Renal cortex interstitium (tissue), 15 donors: ENCODE measurements around the gene FAM53B. TPM values are rescaled to one million over a fixed set of nuclear protein-coding genes. Genes with fewer than 3 reads are reported as not detected.
"Not testable (repeated sequence)": the region's sequence is repeated elsewhere in the genome, so short reads cannot be mapped to it uniquely, and the experiment has no call there.

Experiments used
- DNase-seq, 11 donors: peaks; one replicate each; pipeline ENCODE4 v3.0.0-alpha.2; 2013; ENCODE audit warnings: low read depth in 9 of 11, low spot score in 4 of 11; ENCODE audit errors: extremely low read depth in 1 of 11
- long read RNA-seq, 16 experiments: transcript quantifications; one replicate each; lab custom pipeline, GENCODE V29; 2026
- polyA plus RNA-seq, 3 donors: library from polyadenylated mRNA; unstranded; fragments of 120-200 nt; gene quantifications; one replicate each; pipeline ENCODE4 v1.2.1, GENCODE V29; 2013; ENCODE audit not compliant: insufficient read length in 3 of 3

The FAM53B gene
- polyA plus RNA-seq, result 10 to 100 TPM; 22.3 to 32.5 (median 29.1) TPM
- long read RNA-seq, donor 1, full-length matches to known transcripts, result 1 of 7 reads
- long read RNA-seq, donor 1, partial matches to known transcripts, result 6 of 7 reads
- long read RNA-seq, donor 1, other reads (novel, unspliced or antisense), result 0 of 7 reads
- long read RNA-seq, donor 2, partial matches to known transcripts, result 6 of 6 reads
- long read RNA-seq, donor 2, other reads (novel, unspliced or antisense), result 0 of 6 reads
- long read RNA-seq, donor 3, full-length matches to known transcripts, result 1 of 1 reads
- long read RNA-seq, donor 3, partial matches to known transcripts, result 0 of 1 reads
- long read RNA-seq, donor 3, other reads (novel, unspliced or antisense), result 0 of 1 reads
- long read RNA-seq, donor 4, full-length matches to known transcripts, result 2 of 2 reads
- long read RNA-seq, donor 4, partial matches to known transcripts, result 0 of 2 reads
- long read RNA-seq, donor 4, other reads (novel, unspliced or antisense), result 0 of 2 reads
- long read RNA-seq, donor 5, result 0 reads
- long read RNA-seq, donor 6, full-length matches to known transcripts, result 1 of 6 reads
- long read RNA-seq, donor 6, partial matches to known transcripts, result 5 of 6 reads
- long read RNA-seq, donor 6, other reads (novel, unspliced or antisense), result 0 of 6 reads
- long read RNA-seq, donor 7, result 0 reads
- long read RNA-seq, donor 8, full-length matches to known transcripts, result 3 of 15 reads
- long read RNA-seq, donor 8, partial matches to known transcripts, result 12 of 15 reads
- long read RNA-seq, donor 8, other reads (novel, unspliced or antisense), result 0 of 15 reads
- long read RNA-seq, donor 9, full-length matches to known transcripts, result 2 of 2 reads
- long read RNA-seq, donor 9, partial matches to known transcripts, result 0 of 2 reads
- long read RNA-seq, donor 9, other reads (novel, unspliced or antisense), result 0 of 2 reads
- long read RNA-seq, donor 10, partial matches to known transcripts, result 10 of 10 reads
- long read RNA-seq, donor 10, other reads (novel, unspliced or antisense), result 0 of 10 reads
- long read RNA-seq, donor 11, result 0 reads
- long read RNA-seq, donor 12, result 0 reads
- long read RNA-seq, donor 13, result 0 reads
- long read RNA-seq, donor 14, full-length matches to known transcripts, result 1 of 1 reads
- long read RNA-seq, donor 14, partial matches to known transcripts, result 0 of 1 reads
- long read RNA-seq, donor 14, other reads (novel, unspliced or antisense), result 0 of 1 reads
- long read RNA-seq, donor 15, full-length matches to known transcripts, result 3 of 3 reads
- long read RNA-seq, donor 15, partial matches to known transcripts, result 0 of 3 reads
- long read RNA-seq, donor 15, other reads (novel, unspliced or antisense), result 0 of 3 reads
- long read RNA-seq, donor 16, full-length matches to known transcripts, result 3 of 11 reads
- long read RNA-seq, donor 16, partial matches to known transcripts, result 8 of 11 reads
- long read RNA-seq, donor 16, other reads (novel, unspliced or antisense), result 0 of 11 reads

GRCh38 chr10:124744102-124745050 is at the start of gene FAM53B:
FAM53B (minus strand) TSS chr10:124744378; CDS start chr10:124706713, 37,665 bp downstream.
- DNase-seq, result peak in 5 of 11 donors; percentile 71 to 79 (median 75)

DNA sequence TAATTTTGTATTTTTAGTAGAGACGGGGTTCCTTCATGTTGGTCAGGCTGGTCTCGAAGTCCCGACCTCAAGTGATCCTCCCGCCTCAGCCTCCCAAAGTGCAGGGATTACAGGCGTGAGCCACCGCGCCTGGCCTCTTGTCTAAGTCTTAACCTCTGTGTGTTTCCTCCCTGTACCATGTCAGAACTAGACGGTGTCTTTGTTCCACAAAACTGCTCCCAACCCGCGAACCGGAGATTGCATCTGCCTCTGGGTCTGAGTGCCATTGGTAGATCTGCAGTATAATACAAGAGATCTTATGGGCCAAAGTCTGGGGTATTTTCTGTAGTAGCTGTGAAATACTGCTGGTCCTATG is 48.8 kb upstream of the FAM53B start:
- DNase-seq, result no peak

DNA sequence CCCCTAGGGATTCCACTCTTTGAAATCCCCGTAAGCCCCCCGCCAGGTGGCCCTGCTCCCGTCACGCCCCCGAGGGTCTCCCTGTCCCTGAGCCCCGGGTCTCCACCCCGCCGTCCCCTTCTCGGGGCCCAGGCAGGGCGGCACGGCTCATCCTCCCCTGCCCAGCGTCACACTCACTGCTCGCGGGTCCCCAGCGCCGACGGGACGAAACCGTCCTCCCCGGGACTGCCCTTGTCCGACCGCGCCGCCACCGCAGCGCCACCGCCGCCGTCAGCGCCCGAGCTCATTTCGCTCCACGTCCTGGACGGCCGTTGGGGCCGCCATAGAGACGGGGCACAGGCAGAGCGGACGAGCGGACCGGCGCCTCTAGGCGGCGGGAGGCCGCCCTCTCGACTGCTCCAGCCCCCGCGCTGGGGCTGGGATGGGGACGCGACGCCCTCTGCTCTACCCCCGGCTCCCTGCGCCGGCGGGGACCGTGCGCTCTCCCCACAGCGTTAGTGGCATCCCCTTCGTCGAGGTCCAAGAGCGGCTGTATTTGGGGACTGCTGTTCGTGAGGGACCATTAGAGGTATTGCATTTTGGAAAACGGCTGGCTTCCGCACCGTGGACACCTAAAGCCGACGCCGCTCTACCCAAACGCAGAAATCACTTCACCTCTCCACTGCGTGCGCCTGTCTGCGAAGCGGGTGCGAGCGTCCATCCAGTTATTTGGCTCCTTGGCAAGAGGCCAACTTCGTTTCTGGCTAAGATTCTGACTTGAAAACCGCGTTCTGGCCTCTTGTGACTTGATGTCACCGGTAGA is 47.6 kb upstream of the FAM53B start, which contains the start of gene EEF1AKMT2:
TSS of gene EEF1AKMT2 (minus strand) at position 341 of the 802 bp plus-strand sequence. CDS start at position 287, 54 bp downstream.
- DNase-seq, result peak; percentile 66 to 90 (median 85)

- not testable (repeated sequence) for DNase-seq
Measured at GRCh38 chr10:124782900-124783299, 38.7 kb upstream of the FAM53B start.

GRCh38 chr10:124768791-124769190 is 24.6 kb upstream of the FAM53B start:
- no peak for DNase-seq

GRCh38 chr10:124765256-124765655 is 21.1 kb upstream of the FAM53B start:
- no peak for DNase-seq

- DNase-seq, result no peak
Measured at GRCh38 chr10:124763267-124763666, 19.1 kb upstream of the FAM53B start.

DNA sequence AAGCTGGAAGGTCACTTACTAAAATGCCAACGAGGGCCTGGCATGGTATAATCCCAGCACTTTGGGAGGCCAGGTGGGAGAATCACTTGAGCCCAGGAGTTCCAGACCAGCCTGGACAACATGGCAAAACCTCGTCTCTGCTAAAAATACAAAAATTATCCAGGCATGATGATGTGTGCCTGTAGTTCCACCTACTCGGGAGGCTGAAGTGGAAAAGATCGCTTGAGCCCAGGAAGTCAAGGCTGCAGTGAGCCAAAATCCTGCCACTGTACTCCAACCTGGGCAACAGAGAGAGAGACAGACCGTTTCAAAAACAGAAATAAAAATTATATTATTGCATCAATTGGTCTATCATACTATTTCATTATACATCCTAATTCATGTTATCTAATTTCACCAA is 18.1 kb upstream of the FAM53B start:
- DNase-seq, result no peak

DNA sequence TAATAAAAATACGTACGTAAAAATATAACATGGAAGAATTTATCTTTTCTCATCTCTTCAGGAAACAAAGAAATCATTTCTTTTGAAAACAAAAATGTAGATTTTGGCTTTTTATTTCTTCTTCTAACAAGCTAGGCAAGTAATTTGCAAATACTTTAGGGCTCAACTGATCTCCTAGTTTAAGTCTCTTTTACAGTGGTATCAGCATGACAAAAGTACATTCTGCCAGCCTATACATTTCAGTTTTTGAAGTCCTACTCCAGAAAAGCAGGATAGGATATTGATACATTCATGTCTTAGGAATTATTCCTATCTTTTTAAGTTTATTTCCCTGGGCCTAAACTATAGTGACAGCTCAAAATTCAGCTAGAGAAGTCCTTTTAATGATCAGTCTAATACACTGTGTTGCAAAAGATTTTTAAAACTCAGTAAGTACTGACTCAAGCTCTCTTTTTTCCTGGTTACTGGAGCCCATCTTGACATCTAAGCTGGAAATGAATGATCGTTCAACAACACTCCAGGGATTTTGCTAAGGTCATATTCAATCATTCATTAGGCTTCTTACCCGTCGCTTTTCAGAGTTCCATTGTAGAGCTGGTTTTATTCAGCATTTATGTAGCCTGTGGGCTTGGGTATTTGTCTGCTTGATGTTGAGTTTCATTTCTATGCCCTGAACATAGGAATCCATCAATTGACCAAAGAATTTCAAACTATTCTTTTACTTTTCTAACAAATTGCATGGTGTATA is 12.2 kb upstream of the FAM53B start:
- DNase-seq, result no peak

DNA sequence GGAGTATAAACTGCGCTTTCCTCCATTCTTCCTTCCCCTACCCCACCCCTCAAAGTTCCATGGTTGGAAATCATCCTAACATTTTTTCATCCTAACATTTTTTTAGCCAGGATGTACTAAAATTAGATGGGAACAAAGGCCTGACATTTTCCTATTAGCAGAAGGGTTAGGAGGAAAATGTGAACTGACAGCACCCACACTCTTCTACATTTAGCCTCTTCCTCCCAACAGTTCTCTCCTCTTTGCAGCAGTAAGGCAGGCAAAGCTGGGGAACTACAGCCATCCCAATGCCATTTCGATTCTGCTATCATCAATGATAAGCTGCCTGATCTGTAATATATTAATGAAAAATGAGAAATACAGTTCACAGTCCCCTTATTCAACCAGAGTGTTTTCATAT is 11.4 kb upstream of the FAM53B start:
- DNase-seq, result no peak

DNA sequence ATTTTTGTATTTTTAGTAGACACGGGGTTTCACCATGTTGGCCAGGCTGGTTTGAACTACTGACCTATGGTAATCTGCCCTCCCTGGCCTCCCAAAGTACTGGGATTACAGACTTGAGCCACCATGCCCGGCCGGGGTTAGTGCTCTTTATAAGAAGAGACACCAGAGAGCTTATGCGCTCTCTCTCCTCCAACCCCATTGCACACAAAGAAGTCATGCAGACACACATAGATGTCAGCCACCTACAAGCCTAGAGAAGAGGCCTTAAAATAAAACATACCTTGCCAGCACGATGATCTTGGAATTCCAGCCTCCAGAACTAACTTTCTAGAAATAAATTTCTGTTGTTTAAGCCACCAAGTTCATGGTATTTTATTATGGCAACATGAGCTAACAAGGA is 10.0 kb upstream of the FAM53B start:
- DNase-seq, result no peak

DNA sequence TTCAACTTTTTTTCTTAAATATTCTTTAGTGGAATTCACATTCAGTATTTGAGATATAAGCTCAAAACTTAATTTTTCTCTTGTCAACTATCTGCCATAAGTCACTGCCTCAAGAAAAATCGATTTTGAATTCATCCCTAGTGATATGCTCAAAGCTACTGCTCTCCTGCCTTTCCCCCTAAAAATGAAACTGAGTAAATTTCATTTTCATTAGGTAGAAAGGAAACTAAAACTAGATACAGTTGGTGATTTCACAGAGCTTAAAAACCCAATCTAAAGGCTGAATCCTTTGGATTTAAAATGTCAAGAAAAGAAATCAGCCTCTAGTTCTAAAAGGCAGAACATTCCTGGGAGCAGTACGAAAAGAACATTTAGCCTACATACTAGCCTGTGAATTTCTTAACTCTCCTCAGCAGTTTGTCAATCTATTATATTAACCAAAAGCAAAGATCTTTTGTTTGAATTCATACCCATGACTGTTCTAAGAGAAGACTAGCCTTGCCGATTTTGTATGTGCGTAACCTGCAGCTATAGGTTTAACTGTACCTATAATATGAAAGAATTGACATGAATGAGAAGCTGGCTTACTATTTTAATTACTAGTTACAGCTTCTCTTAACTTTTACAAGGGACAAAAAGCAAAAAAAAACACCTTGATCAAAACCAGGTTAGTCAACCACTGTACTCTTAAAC is 4.9 kb upstream of the FAM53B start:
- DNase-seq, result no peak

DNA sequence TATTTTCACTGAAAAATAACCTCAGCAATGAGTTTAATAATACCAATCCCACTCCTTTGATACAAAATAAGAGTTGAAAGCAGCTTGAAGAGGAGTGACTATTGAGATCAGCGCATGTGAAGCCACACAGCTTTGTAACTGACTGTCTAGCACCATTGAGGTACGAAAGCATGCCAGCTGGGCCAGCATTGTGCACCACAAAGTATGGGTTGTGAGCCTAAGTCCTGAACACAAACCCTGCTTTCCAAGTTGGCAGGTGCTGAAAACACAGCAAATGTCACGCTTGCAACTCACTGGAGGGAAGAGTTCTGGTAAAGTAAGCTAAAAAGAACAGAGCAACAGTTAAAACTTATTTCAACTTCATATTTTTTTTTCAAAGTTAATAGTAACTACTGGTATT is 4.0 kb upstream of the FAM53B start:
- DNase-seq, result no peak

GRCh38 chr10:124747745-124748144 is 3.6 kb upstream of the FAM53B start:
- DNase-seq, result no peak

DNA sequence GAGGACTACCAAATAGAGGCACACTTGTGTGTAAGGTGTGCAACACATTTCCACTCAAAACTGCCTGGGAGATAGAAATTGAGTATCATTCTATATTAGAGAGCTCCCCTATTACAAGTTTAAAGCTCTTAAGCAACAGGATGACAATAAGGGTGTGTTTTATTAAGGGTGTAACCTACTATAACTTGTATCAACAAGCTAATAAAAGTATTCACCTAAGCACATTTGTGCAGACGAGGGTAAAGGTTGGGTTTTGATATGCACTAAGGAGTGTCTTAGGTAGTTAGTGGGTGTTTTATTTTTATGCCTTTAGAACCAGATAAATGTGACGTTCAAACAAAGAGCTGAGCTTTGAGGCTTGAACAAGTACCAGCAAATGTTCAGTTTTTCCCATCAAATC is 2.8 kb upstream of the FAM53B start:
- no peak for DNase-seq

DNA sequence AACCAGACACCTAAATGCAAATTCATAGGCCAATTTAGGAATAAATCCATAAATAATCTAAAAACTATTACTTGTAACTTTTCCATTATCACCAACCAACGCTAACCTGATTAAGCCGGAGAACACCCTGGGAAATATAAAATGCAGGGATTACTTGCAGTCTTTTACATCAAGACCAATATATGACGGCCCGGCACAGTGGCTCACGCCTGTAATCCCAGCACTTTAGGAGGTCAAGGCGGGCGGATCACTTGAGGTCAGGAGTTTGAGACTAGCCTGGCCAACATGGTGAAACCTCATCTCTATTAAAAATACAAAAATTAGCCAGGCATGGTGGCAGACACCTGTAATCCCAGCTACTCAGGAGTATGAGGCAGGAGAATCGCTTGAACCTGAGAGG is 2.3 kb upstream of the FAM53B start:
- DNase-seq, result not testable (repeated sequence)
